HUES64 (cell line): ENCODE measurements around the gene BEND5.

Experiments used
- H3K27ac ChIP-seq: 2 replicates; pipeline ENCODE4 v1.7.0; 2013; ENCODE audit warnings: low read depth, low read length, inconsistent platforms
- H3K27me3 ChIP-seq: 2 replicates; pipeline ENCODE4 v1.6.1; 2013; ENCODE audit warnings: mild to moderate bottlenecking, low read length; ENCODE audit not compliant: insufficient read depth
- H3K36me3 ChIP-seq: 2 replicates; pipeline ENCODE4 v1.6.1; 2013; ENCODE audit warnings: mild to moderate bottlenecking, low read length; ENCODE audit not compliant: insufficient read depth
- H3K4me1 ChIP-seq: 2 replicates; pipeline ENCODE4 v1.6.1; 2013; ENCODE audit warnings: mild to moderate bottlenecking, low read length, moderate library complexity; ENCODE audit not compliant: insufficient read depth
- H3K4me3 ChIP-seq: 2 replicates; pipeline ENCODE4 v1.5.1; 2013; ENCODE audit warnings: mild to moderate bottlenecking, low read length, moderate library complexity
- H3K9ac ChIP-seq: 2 replicates; pipeline ENCODE4 v1.6.1; 2013; ENCODE audit warnings: mild to moderate bottlenecking, low read depth, low read length
- H3K9me3 ChIP-seq: 2 replicates; pipeline ENCODE4 v1.6.1; 2013; ENCODE audit warnings: low read depth, low read length; ENCODE audit not compliant: insufficient read depth
- WGBS: fragments of 150-250, 120-280 bp; methylation state at CpG from one replicate; pipeline ENCODE4 v1.1.7; 2013; ENCODE audit warnings: missing lambda C conversion rate; 5-methylcytosine and 5-hydroxymethylcytosine counted together

BEND5 gene

GRCh38 chr1:48693180-48693579 lies 83.5 kb downstream of the BEND5 start:
- H3K9ac ChIP-seq, result no peak overlapping the region
- H3K36me3 ChIP-seq, result no peaks in the 10 kb centered on the region
- H3K27me3 ChIP-seq, result no peaks in the 10 kb centered on the region
- WGBS, result 93% methylated on average over 11 of the region's 11 CpGs
- H3K9me3 ChIP-seq, result no peaks in the 10 kb centered on the region
- H3K4me1 ChIP-seq, result no peaks in the 10 kb centered on the region
- H3K4me3 ChIP-seq, result no peak overlapping the region
- no peak overlapping the region for H3K27ac ChIP-seq

GRCh38 chr1:48692235-48692634 lies 84.5 kb downstream of the BEND5 start:
- no peaks in the 10 kb centered on the region for H3K9me3 ChIP-seq
- no peaks in the 10 kb centered on the region for H3K36me3 ChIP-seq
- no peak overlapping the region for H3K9ac ChIP-seq
- 91% methylated on average over 9 of the region's 9 CpGs for WGBS
- no peaks in the 10 kb centered on the region for H3K4me1 ChIP-seq
- no peak overlapping the region for H3K4me3 ChIP-seq
- H3K27ac ChIP-seq, result no peak overlapping the region
- no peaks in the 10 kb centered on the region for H3K27me3 ChIP-seq

GRCh38 chr1:48691429-48692001 lies 85.2 kb downstream of the BEND5 start:
- no peak overlapping the region for H3K27ac ChIP-seq
- 88% methylated on average over 5 of the region's 5 CpGs for WGBS

GRCh38 chr1:48688102-48688760 lies 88.5 kb downstream of the BEND5 start:
- no peak overlapping the region for H3K4me3 ChIP-seq
- no peaks in the 10 kb centered on the region for H3K4me1 ChIP-seq
- no peaks in the 10 kb centered on the region for H3K36me3 ChIP-seq
- H3K9me3 ChIP-seq, result no peaks in the 10 kb centered on the region
- no peak overlapping the region for H3K9ac ChIP-seq
- H3K27me3 ChIP-seq, result no peaks in the 10 kb centered on the region
- WGBS, result 87% methylated on average over 3 of the region's 3 CpGs
- no peak overlapping the region for H3K27ac ChIP-seq

More at GRCh38 chr1:48691429-48692001, 85.2 kb downstream of the BEND5 start:
- Histone ChIP-seq H3K9ac (no peak overlapping the region), H3K4me3 (no peak overlapping the region), H3K9me3 (no peaks in the 10 kb centered on the region), H3K4me1 (no peaks in the 10 kb centered on the region), H3K36me3 (no peaks in the 10 kb centered on the region), H3K27me3 (no peaks in the 10 kb centered on the region)

GRCh38 chr1:48687282-48688045 lies 89.2 kb downstream of the BEND5 start:
- Histone ChIP-seq H3K4me3 (no peak overlapping the region), H3K27ac (no peak overlapping the region), H3K27me3 (no peaks in the 10 kb centered on the region), H3K9ac (no peak overlapping the region), H3K36me3 (no peaks in the 10 kb centered on the region), H3K9me3 (no peaks in the 10 kb centered on the region), H3K4me1 (no peaks in the 10 kb centered on the region)
- WGBS, result 74% methylated on average over 12 of the region's 13 CpGs

- H3K4me3 ChIP-seq, result no peak overlapping the region
- 93% methylated on average over 5 of the region's 5 CpGs for WGBS
- H3K4me1 ChIP-seq, result peaks cover 6% of the 10 kb centered on the region
- H3K27me3 ChIP-seq, result no peaks in the 10 kb centered on the region
- no peak overlapping the region for H3K9ac ChIP-seq
- no peak overlapping the region for H3K27ac ChIP-seq
- H3K9me3 ChIP-seq, result no peaks in the 10 kb centered on the region
- no peaks in the 10 kb centered on the region for H3K36me3 ChIP-seq
These were observed 90.5 kb downstream of the BEND5 start for GRCh38 chr1:48686159-48686558.

- no peak overlapping the region for H3K27ac ChIP-seq
- 93% methylated on average over 4 of the region's 4 CpGs for WGBS
- no peaks in the 10 kb centered on the region for H3K27me3 ChIP-seq
- H3K4me1 ChIP-seq, result peaks cover 6% of the 10 kb centered on the region
- no peak overlapping the region for H3K4me3 ChIP-seq
- H3K9ac ChIP-seq, result no peak overlapping the region
- no peaks in the 10 kb centered on the region for H3K36me3 ChIP-seq
- no peaks in the 10 kb centered on the region for H3K9me3 ChIP-seq
These were observed 92.3 kb downstream of the BEND5 start for GRCh38 chr1:48684381-48684780.

- Histone ChIP-seq H3K9ac (no peak overlapping the region), H3K27ac (no peak overlapping the region), H3K27me3 (no peaks in the 10 kb centered on the region), H3K4me1 (peaks cover 6% of the 10 kb centered on the region), H3K36me3 (no peaks in the 10 kb centered on the region), H3K9me3 (no peaks in the 10 kb centered on the region), H3K4me3 (no peak overlapping the region)
- 92% methylated on average over 3 of the region's 3 CpGs for WGBS
These were observed 92.9 kb downstream of the BEND5 start for GRCh38 chr1:48683839-48684238.

- Histone ChIP-seq H3K4me1 (peaks cover 6% of the 10 kb centered on the region), H3K36me3 (no peaks in the 10 kb centered on the region), H3K9ac (no peak overlapping the region), H3K27me3 (no peaks in the 10 kb centered on the region), H3K9me3 (no peaks in the 10 kb centered on the region), H3K4me3 (no peak overlapping the region), H3K27ac (no peak overlapping the region)
- 79% methylated on average over 4 of the region's 4 CpGs for WGBS
These were observed 95.0 kb downstream of the BEND5 start for GRCh38 chr1:48681476-48682305.

- no peak overlapping the region for H3K4me3 ChIP-seq
- peaks cover 6% of the 10 kb centered on the region for H3K4me1 ChIP-seq
- H3K27me3 ChIP-seq, result no peaks in the 10 kb centered on the region
- H3K9me3 ChIP-seq, result no peaks in the 10 kb centered on the region
- 78% methylated on average over 10 of the region's 10 CpGs for WGBS
- H3K36me3 ChIP-seq, result no peaks in the 10 kb centered on the region
- H3K27ac ChIP-seq, result no peak overlapping the region
- no peak overlapping the region for H3K9ac ChIP-seq
These were observed 96.2 kb downstream of the BEND5 start for GRCh38 chr1:48680411-48681035.
